Measurements from ENCODE around the gene C1S. TPM values are rescaled to one million over a fixed set of nuclear protein-coding genes. Genes with fewer than 3 reads are reported as not detected.

Gene C1S
- total RNA-seq, 2 experiments from 2014 or later, result 1.7 TPM

DNA sequence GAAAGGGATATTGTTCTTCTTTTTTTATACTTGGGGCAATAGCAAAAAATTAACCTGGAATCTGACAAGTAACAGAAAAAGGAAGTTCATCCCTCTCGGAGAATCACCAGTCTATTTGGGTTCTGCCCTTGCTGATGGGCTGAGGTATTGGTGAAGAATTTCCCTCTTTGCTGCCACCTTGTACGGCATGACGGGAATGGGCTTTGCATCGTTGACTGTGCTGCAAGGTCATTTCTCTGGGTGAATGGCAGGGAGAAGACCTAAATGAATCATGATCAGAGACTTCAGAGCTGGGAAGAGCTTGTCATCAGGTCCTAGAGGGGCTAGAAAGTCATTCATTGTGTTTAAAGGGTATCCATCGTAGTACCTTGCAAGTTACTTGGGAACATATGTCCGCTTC, 12.0 kb downstream of the C1S start:
- H3K4me1 Mint-ChIP-seq (ENCODE audit: low read depth), result no peaks in the 10 kb centered on the region
- DNase-seq (no peak), ATAC-seq (no peak)
- H3K9me3 Mint-ChIP-seq, result no peaks in the 10 kb centered on the region
- intact Hi-C loops (cut with micrococcal nuclease), result no loop called here
- H3K27me3 Mint-ChIP-seq, result no peaks in the 10 kb centered on the region
- CTCF ChIA-PET, result no interaction called here
- H3K36me3 Mint-ChIP-seq (ENCODE audit: low read depth), result no peaks in the 10 kb centered on the region
- H3K4me3 Mint-ChIP-seq, result no peak overlapping the region
- POLR2A ChIA-PET, result no interaction called here
- TF ChIP-seq CTCF (IDR thresholded peaks at IDR 0.05), result no peak
- H3K27ac Mint-ChIP-seq, result no peak overlapping the region

DNA sequence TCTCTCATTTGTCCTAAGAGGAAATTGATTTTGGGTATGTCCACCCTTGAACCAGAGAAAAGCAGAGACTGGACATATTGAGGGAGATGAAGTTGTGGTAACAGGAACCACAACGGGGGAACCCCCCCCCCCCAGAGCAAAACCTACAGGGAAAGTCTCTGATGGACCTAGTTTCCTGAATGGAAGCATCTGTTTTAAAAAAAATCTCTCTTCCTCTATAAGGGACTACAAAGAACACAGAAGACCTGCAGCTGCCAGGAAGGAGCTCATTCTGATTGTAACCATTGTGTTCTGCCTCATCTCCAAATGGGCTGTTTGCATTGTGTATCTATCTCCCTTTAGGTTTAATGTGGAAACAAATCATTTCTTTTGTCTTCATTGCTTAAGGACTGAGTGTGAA, 13.4 kb downstream of the C1S start:
- ChIA-PET CTCF (no interaction called here), POLR2A (no interaction called here)
- Mint-ChIP-seq H3K4me1 (ENCODE audit: low read depth) (no peaks in the 10 kb centered on the region), H3K4me3 (no peak overlapping the region), H3K27me3 (no peaks in the 10 kb centered on the region), H3K27ac (no peak overlapping the region), H3K36me3 (ENCODE audit: low read depth) (no peaks in the 10 kb centered on the region), H3K9me3 (no peaks in the 10 kb centered on the region)
- TF ChIP-seq CTCF (IDR thresholded peaks at IDR 0.05), result no peak
- DNase-seq (no peak), ATAC-seq (no peak)
- intact Hi-C loops (cut with micrococcal nuclease), result no loop called here

DNA sequence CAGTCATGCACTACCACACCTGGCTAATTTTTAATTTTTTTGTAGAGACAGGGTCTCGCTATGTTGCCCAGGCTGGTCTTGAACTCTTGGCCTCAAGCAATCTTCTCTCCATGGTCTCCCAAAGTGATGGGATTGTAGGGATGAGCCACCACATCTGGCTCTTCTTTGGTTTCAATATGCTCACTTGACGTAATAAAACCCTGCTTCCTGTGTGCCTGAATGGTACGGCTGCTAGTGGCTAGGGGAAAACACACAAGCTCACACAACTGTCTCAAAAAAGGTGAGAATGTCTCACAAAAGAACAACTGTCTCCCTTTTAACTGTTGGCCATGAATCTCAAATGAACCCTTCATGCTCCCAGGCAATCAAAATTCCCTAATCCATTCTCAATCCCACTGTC, 15.0 kb downstream of the C1S start:
- ATAC-seq (no peak), DNase-seq (no peak)
- Mint-ChIP-seq H3K36me3 (ENCODE audit: low read depth) (no peaks in the 10 kb centered on the region), H3K9me3 (no peaks in the 10 kb centered on the region), H3K4me3 (no peak overlapping the region), H3K27ac (no peak overlapping the region), H3K4me1 (ENCODE audit: low read depth) (no peaks in the 10 kb centered on the region), H3K27me3 (peaks cover 1% of the 10 kb centered on the region)
- TF ChIP-seq CTCF (IDR thresholded peaks at IDR 0.05), result no peak
- CTCF ChIA-PET, result interaction anchor here (2.0 kb wide), 1 partner anchor 37 kb away, joined by 7 read pairs; no protein-coding TSS in a partner anchor
- intact Hi-C loops (cut with micrococcal nuclease), result no loop called here
- POLR2A ChIA-PET, result no interaction called here

GRCh38 chr12:7075939-7076338, 15.4 kb downstream of the C1S start:
- DNase-seq (no peak), ATAC-seq (no peak)
- TF ChIP-seq CTCF (IDR thresholded peaks at IDR 0.05), result no peak
- Mint-ChIP-seq H3K27me3 (peaks cover 1% of the 10 kb centered on the region), H3K36me3 (ENCODE audit: low read depth) (no peaks in the 10 kb centered on the region), H3K4me3 (no peak overlapping the region), H3K27ac (no peak overlapping the region), H3K4me1 (ENCODE audit: low read depth) (no peaks in the 10 kb centered on the region), H3K9me3 (no peaks in the 10 kb centered on the region)
- CTCF ChIA-PET, result interaction anchor here (2.0 kb wide), 1 partner anchor 37 kb away, joined by 7 read pairs; no protein-coding TSS in a partner anchor
- intact Hi-C loops (cut with micrococcal nuclease), result no loop called here
- POLR2A ChIA-PET, result no interaction called here

GRCh38 chr12:7076493-7076892, 16.0 kb downstream of the C1S start:
- no peak for ATAC-seq
- ChIA-PET POLR2A (no interaction called here), CTCF (interaction anchor here (1.0 to 2.0 kb wide), 4 partner anchors 13 to 58 kb away, joined by 3 to 7 read pairs (median 4); partner anchors contain the start of gene LPCAT3)
- Mint-ChIP-seq H3K27ac (no peak overlapping the region), H3K27me3 (peaks cover 1% of the 10 kb centered on the region), H3K4me1 (ENCODE audit: low read depth) (no peaks in the 10 kb centered on the region), H3K4me3 (no peak overlapping the region), H3K36me3 (ENCODE audit: low read depth) (no peaks in the 10 kb centered on the region), H3K9me3 (no peaks in the 10 kb centered on the region)
- intact Hi-C loops (cut with micrococcal nuclease), result no loop called here
- no peak for DNase-seq
- no peak for TF ChIP-seq CTCF (IDR thresholded peaks at IDR 0.05)
